GM06990 (cell line): ENCODE data around the gene GON4L.

Experiments
- DNase-seq: peaks from one replicate; pipeline ENCODE4 v3.0.0-alpha.2; 2011; ENCODE audit not compliant: insufficient read length; ENCODE audit errors: extremely low read depth
- H3K27me3 ChIP-seq: replicated peaks from 2 replicates; pipeline ENCODE4 v1.6.0; 2011; ENCODE audit warnings: low read length; ENCODE audit not compliant: control insufficient read depth, insufficient read depth
- H3K36me3 ChIP-seq: 2 replicates; pipeline ENCODE4 v1.5.1; 2011; ENCODE audit warnings: low read length; ENCODE audit not compliant: control insufficient read depth, insufficient read depth
- H3K4me3 ChIP-seq: replicated peaks from 2 replicates; pipeline ENCODE4 v1.5.1; 2011; ENCODE audit warnings: low read depth, mild to moderate bottlenecking, control low read depth, low read length
- TF ChIP-seq, protein P1 (sequence below): IDR thresholded peaks from 2 replicates; pipeline ENCODE4 v1.5.1; 2011; ENCODE audit warnings: low read length, control low read depth, mild to moderate bottlenecking, inconsistent platforms; ENCODE audit not compliant: insufficient read depth, poor library complexity, severe bottlenecking

GON4L gene

DNA sequence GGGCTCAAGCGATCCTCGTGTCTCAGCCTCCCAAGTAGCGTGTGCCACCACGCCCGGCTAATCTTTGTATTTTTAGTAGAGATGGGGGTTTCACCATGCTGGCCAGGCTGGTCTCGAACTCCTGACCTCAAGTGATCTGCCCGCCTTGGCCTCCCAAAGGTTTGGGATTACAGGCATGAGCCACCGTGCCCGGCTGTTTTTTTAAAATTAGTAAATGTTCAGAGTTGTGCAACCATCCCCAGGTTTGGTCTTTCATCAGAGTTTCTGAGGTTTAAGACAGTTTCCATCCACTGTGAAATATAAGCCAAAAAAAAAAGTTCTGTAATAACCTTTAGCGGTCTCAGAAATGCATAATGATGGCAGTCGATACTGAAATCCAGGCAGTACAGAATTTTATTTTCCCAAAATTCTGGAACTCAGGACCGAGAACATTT, 1.8 kb upstream of the GON4L start:
- Histone ChIP-seq H3K4me3 (peak overlapping the region; percentile 67), H3K27me3 (no peaks in the 10 kb centered on the region), H3K36me3 (peaks cover 5% of the 10 kb centered on the region)
- TF ChIP-seq, protein P1, sequence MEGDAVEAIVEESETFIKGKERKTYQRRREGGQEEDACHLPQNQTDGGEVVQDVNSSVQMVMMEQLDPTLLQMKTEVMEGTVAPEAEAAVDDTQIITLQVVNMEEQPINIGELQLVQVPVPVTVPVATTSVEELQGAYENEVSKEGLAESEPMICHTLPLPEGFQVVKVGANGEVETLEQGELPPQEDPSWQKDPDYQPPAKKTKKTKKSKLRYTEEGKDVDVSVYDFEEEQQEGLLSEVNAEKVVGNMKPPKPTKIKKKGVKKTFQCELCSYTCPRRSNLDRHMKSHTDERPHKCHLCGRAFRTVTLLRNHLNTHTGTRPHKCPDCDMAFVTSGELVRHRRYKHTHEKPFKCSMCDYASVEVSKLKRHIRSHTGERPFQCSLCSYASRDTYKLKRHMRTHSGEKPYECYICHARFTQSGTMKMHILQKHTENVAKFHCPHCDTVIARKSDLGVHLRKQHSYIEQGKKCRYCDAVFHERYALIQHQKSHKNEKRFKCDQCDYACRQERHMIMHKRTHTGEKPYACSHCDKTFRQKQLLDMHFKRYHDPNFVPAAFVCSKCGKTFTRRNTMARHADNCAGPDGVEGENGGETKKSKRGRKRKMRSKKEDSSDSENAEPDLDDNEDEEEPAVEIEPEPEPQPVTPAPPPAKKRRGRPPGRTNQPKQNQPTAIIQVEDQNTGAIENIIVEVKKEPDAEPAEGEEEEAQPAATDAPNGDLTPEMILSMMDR, result no peak
- no peak for DNase-seq

DNA sequence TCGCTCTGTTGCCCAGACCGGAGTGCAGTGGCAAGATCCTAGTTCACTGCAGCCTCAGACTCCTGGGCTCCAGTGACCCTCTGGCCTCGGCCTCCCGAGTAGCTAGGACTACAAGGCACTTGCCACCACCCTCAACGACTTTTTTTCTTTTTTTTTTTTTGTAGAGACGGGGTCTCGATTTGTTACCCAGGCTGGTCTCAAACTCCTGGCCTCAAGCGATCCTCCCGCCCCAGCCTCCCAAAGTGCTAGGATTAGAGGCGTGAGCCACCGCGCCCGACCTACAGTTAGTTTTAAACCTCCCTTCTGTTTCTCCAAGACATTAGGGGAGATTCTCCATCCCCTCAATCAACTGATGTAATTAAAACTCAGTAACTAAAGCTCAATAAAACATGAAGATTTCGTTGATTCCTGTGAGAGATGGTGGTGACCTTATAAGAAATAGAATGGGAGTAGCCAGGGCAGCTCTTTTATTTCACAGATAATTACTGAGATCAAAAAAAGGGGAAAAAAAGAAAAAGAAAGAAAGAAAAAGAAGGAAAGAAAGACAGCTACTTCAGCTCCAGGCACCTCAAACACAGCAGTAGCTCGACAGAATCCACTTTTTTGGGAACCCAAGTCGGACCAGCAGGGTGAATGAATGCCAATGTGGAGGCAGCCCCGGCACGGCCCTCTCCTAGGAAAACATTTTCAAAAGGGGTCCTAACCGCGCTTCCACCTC, 598 bp downstream of the GON4L start:
- H3K36me3 ChIP-seq, result peaks cover 14% of the 10 kb centered on the region
- TF ChIP-seq, protein P1, result no peak
- H3K27me3 ChIP-seq, result no peaks in the 10 kb centered on the region

DNA sequence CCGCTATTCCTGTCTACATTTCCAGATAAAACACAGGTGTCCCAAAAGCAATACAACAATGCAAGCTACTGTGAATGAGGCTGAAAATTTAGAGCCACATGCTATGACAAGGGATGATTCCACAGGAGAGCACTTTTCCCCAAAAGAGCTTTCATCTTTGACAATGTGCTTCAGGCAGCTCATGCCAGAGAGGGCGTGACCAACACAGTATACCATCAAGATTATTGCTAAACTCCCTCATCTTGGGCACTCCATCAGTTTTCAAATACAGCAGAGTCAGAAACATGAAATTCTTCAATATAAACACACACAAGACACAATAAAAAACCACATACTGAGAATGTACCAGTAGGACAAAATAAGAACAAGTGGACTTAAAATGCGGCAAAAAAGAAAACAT, 6.7 kb downstream of the GON4L start:
- Histone ChIP-seq H3K4me3 (no peak overlapping the region), H3K27me3 (no peaks in the 10 kb centered on the region), H3K36me3 (peaks cover 22% of the 10 kb centered on the region)
- DNase-seq, result no peak
- TF ChIP-seq, protein P1, result no peak

More for the DNA sequence above, 598 bp downstream of the GON4L start:
- H3K4me3 ChIP-seq, result peak overlapping the region; percentile 99
- DNase-seq, result no peak

DNA sequence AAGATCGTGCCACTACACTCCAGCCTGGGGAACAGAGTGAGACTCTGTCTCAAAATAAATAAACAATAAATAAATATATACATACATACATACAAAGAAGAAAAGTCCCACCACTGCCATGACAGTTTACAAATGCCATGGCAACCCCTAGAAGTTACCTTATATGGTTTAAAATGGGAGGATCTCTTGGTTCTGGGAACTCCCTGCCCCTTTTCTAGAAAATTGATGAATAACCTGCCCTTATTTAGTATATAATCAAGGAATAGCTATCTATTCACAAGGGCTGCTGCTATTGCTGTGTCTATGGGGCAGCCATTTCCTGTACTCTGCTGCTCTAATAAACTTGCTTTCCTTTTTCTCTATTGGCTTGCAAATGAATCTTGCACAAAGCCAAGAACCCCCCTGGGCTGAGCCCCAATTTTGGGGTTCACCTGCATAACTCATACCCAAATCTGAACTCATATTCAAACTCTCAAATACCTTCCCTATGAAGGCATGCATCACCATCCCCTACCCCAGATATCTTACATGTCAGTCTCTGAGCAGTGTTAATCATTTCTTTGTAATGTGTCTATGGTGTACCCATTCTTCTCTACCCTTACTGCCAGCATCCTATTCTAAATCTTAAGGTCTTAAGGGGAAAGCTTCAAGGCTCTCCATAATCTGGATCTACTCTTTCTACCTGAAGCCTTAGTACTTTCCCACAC, 9.0 kb downstream of the GON4L start:
- TF ChIP-seq, protein P1, result no peak
- H3K36me3 ChIP-seq, result peaks cover 14% of the 10 kb centered on the region
- no peak overlapping the region for H3K4me3 ChIP-seq
- no peaks in the 10 kb centered on the region for H3K27me3 ChIP-seq
- DNase-seq, result no peak

DNA sequence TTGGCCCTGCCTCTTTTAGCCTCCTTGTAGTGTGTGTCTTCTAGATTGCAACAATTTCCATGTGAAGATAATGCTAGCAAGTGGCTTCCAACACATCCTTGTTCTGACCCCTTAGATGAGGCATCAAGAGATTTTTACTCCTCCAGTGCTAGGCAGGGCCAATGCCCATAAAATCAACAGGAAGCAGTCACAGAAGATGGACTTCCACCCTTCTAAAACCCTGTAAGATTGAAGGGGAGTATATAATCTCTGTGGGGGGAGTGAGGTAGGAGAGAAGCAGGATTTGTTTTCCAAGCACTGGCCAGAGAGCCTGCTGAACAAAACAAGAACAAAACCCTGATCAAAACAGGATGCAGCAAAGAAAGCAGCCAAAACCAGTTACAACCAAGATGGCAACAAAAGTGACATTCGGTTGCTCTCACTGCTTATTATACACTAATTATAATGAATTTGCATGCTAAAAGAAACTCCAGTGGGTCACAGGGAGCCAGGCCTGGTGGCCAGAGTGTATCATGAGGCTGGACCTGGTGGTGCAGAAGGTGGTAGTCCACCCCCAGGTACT, 12.1 kb downstream of the GON4L start:
- H3K4me3 ChIP-seq, result no peak overlapping the region
- H3K36me3 ChIP-seq, result peaks cover 10% of the 10 kb centered on the region
- no peak for DNase-seq
- TF ChIP-seq, protein P1, result no peak
- no peaks in the 10 kb centered on the region for H3K27me3 ChIP-seq
